Measurements from ENCODE around the gene HK3.

Gene HK3

DNA sequence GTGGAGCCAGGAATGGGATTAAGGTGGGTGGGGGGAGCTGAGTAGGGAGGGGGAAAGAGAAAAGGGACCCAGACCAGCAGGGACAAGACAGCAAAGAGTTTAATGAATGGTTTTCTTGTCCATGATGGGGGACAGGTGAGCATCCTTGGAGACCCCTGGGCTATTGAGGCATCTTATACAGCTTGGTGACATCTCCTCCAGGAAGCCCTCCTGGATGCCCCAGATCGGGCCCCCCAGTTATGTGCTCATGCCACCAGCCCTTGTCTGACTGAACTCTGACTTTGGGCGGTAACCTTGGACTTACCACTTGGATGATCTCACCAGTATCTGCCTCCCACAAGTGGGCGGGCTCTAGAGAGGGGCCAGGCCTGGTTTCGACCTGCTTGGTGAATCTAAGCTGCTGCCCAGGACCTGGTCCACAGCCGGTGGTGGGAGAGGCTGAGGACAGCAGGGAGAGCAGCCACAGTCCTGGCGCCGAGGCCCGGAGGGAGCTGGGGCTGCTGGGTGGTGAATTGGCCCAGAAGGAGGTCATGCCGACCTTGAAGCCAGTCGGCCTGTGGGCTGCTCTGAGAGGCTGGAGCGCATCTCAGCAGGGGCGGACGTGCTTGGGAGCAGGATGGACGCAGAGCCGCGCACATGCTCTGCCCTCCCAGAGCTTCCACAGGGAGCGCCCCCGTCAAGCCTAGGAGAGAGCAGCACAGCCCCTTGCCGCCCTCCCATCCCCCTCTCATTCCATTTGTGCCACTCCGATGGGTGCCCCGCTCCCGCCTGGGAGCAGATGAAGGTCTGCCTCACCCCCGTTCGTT, 52.6 kb downstream of the HK3 start:
- no peak for DNase-seq

DNA sequence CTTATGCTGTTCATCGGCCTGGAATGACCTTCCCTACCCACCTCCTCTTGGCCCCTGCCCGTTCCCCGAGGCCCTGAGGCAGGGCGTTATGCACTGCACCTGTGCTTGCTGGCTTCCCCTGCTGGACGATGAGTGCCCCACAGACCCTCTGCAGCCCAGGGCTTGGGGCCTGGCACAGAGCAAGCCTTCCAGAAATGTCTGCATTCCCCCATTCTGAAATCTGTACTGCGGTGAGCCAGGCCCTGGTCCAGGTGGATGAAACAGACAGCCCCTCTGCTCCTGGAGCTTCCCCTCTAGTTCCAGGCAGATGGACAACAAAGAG, 53.8 kb downstream of the HK3 start:
- DNase-seq, result no peak

DNA sequence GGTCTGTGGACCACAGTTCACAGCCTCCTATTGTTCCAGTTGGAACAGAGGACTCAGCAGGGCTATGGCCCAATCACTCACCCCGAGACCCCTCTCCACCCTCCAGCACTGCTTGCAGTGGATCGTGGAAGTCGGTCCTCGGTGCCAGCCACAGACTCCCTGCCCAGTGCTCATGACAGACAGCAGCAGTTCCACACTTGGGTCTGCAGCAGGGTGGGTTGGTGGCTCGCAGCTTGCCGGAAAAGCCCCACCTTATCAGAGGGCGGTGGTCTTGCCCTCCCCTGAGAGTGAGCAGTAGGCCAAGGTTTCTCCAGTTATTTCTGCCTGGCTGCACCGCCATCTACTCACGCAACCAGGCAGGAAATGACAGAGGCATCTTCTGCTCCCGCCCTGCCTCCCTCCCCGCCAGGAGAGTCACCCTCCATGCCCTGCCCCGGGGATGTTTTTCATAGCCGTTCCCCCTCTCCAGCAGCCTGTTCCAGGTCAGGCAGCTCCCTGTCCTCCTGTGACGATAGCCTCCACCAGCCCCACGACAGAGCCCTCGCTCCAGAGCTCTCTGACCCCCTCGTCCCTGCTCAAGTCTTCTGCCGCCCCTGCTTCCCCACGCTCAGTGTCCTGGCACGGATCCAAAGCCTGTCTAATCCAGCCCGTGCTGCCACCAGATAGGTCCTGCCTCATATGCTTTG, 54.3 kb downstream of the HK3 start:
- DNase-seq, result no peak

DNA sequence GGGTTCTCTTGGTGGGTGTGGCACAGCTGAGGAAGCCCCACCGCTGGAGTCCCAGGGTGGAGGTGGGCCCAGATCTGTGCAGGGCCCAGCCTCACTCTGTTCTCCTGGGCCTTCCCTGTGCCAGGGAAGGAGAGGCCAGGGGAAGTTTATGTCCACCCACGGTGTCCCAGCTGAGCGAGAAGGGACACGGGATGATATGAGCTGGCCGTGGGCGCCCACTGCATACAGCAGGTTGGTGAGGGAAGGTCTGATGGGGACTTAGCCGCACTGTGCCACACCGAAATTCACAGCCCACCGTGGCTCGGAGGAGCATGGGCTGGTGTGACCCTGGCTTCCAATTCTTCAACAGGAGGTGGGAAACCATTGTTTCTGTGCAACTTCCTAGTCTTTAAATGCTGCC, 54.9 kb downstream of the HK3 start:
- no peak for DNase-seq

DNA sequence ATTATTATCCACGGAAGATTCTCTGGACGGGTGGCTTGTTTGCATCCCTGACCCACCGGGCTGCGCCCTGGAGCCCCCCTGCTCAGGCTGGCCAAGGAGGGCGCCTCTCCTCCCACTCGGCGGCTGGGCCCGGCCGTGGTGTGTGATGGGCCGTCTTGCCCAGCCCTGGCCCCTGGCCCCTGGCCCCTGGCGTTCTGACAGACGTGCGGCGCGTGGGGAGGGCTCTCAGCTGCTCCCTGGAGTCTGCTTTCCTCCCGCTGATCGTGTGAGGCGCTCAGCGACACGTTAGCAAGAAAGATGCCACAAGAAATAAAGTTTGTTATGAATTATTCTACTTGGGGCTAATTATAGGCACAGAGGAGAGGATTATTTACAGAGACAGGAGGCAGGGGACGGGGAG, 55.5 kb downstream of the HK3 start:
- no peak for DNase-seq

DNA sequence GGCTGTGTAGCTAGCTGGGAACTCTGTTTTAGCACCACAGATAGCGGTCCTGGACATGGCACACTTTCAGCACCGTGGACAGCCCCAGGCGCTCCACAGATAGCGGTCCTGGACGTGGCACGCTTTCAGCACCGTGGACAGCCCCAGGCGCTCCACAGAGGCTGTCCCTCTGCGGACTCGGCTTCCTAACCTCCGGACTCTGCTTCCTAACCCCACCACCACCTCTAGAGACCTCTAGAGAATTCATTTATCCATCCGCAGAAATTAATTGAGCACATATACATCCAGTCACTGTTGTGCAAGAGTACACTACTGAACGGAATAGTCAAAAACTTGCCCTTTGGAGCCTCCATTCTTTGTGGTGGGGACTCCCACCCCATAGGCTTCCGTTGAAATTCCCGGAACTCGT, 61.4 kb downstream of the HK3 start:
- DNase-seq, result peak; percentile 29

DNA sequence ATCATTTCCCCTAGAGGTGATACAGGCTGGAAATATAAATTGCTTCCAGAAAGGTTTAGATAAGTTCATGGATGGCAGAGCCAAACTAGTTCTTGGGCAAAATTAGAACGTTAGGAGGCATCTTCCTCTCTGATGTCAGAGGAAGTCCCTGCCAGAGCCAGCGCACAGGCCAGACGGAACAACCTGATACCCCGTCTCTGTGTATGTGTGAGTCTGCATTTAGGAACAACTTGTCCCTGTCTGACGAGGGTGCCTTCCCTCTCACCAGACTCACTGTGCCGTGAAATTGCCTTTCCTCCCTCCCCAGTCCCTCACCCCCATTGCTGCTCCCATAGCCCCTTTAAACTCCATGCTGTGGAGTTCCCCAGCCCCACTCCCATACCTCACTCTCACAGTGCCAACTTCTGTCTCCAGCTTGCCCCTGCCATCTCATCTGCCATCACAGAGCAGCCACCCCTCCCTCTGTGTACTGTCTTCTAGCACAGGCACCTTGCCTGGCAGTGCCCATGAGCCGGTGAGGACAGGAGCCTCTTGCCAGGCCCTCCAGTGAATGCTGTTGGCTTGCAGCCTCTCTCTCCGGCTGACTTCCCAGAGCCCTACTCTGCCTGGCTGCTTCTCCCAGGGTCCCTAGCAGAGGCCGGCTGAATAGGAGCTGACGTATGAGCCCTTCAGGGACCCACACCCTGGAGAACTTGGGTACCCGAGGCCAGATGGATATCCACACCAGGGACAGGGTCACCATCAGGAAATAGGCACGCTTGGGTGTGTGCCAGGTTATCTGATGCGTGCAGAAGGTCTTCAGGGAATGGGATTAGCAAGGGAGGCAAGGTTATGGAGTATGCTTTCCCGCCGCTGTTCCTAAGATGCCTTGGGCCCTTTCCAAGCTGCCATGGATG, 62.1 kb downstream of the HK3 start:
- DNase-seq, result no peak

DNA sequence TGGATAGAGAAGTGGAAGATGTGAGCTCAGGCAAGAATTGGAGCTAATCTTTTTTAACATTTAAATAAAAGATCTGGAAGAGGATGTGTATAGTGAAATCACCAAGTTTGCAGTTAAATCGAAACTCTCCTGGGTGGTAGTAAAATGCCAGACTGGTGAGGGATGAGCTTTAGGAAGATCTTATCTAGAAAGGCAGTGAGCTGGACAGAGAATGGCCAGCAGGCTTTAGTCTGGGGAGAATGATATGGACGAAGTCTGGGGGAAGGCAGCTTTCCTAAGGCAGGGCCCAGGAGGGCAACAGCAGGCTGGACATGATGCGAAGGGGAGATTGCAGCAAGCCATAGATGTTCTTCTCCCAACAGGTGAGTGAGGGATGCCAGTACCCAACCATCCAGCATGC, 63.2 kb downstream of the HK3 start:
- DNase-seq, result no peak

DNA sequence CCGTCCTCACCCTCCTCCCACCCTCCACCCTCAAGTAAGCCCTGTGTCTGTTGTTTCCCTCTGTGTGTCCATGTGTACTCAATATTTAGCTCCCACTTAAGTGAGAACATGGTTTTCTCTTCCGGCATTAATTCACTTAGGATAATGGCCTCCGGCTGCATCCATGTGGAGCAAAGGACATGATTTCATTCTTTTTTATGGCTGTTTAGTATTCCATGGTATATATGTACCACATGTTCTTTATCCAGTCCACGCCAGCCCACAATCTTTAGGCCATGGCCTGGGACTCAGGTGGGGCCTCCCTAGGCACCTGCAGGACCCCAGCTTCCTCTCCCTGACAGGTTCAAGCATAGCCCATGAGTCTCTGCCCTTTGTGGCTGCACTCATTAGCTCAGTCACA, 65.9 kb downstream of the HK3 start:
- DNase-seq, result no peak

DNA sequence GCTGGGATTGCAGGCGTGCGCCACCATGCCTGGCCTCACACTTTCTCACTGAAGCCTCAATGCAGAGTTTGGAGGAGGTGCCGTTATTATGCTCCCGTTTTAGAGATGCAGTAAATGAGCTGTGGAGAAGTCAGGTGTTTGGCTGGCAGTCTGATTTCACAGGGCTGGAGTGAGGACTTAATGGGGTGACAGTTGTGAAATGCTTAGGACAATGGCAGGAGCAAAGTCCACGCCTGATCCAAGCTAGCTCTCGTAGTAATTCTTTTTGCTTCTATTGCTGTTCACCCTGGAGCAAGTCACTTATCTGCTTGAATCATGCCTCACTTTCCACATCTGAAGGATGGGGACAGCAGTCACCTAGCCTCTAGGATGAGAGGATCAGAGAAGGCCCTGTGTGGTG, 67.0 kb downstream of the HK3 start:
- no peak for DNase-seq

DNA sequence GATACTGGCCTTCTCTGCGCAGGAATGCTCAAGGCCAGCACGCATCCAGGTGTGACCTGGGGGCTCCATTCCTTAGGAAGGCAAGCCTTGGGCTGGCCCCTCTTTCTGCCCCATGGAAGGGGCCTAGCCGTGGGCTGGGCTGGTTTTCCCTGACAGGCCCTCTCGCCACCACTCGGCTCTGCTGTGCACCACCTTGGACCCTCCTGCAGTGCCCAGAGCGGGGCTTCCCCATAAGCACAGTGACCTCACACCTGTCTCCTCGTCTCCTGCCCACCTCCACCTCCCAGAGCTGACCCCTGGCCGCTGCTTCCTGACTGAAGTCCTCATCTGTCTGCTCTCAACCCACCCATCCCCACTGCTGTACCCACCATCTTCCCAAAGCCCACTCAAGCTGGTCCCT, 67.7 kb downstream of the HK3 start:
- DNase-seq, result no peak

DNA sequence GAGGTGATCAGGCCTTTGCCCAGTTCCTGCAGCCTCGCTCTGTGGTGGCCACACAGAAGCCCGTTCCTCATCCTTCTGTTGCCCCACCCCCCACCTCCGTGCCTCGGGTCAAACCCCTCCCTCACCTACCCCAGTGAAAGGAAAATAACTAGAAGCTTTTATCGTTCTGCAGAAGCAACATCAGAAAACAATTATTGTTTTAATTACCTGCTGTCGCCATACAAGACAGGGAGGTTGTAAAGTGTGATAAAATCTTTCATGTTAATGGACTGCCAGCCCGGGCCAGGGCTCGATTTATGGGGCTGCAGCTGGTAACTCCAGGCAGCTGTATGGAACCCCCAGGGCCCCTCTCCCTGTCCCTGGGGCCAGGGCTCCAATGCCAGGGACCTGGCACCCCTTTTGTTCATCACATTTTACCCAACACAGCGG, 68.1 kb downstream of the HK3 start:
- DNase-seq, result no peak

All from activated effector memory CD4-positive, alpha-beta T cell treated with Interleukin-2 at 50 U/mL for 16 hours (primary cell).